ENCODE measurements around the gene NUTM1. TPM values are rescaled to one million over a fixed set of nuclear protein-coding genes. Genes with fewer than 3 reads are reported as not detected.

NUTM1 gene
- total RNA-seq, 1 donor from 2014 or later: not detected

- Mint-ChIP-seq H3K4me1 (ENCODE audit: unreplicated experiment) (peaks cover 7% of the 10 kb centered on the region), H3K4me3 (ENCODE audit: unreplicated experiment) (no peak overlapping the region), H3K9me3 (ENCODE audit: unreplicated experiment) (no peaks in the 10 kb centered on the region), H3K27ac (ENCODE audit: unreplicated experiment) (no peak overlapping the region), H3K27me3 (ENCODE audit: unreplicated experiment) (peaks cover 3% of the 10 kb centered on the region), H3K36me3 (ENCODE audit: low read depth, unreplicated experiment) (no peaks in the 10 kb centered on the region)
- TF ChIP-seq CTCF (IDR thresholded peaks at IDR 0.05; ENCODE audit: unreplicated experiment): no peak
- DNase-seq (ENCODE audit: low spot score): no peak
Measured at GRCh38 chr15:34332553-34333120, 10.5 kb upstream of the NUTM1 start.

GRCh38 chr15:34334672-34335071 is 8.4 kb upstream of the NUTM1 start:
- no peak overlapping the region for H3K27ac Mint-ChIP-seq (ENCODE audit: unreplicated experiment)
- no peak for TF ChIP-seq CTCF (IDR thresholded peaks at IDR 0.05; ENCODE audit: unreplicated experiment)
- no peaks in the 10 kb centered on the region for H3K9me3 Mint-ChIP-seq (ENCODE audit: unreplicated experiment)
- no peaks in the 10 kb centered on the region for H3K36me3 Mint-ChIP-seq (ENCODE audit: low read depth, unreplicated experiment)
- peaks cover 1% of the 10 kb centered on the region for H3K27me3 Mint-ChIP-seq (ENCODE audit: unreplicated experiment)
- no peak overlapping the region for H3K4me3 Mint-ChIP-seq (ENCODE audit: unreplicated experiment)
- H3K4me1 Mint-ChIP-seq (ENCODE audit: unreplicated experiment): peaks cover 7% of the 10 kb centered on the region
- DNase-seq (ENCODE audit: low spot score): no peak

GRCh38 chr15:34335176-34336032 is 7.7 kb upstream of the NUTM1 start:
- H3K27ac Mint-ChIP-seq (ENCODE audit: unreplicated experiment): no peak overlapping the region
- peaks cover 4% of the 10 kb centered on the region for H3K36me3 Mint-ChIP-seq (ENCODE audit: low read depth, unreplicated experiment)
- peaks cover 1% of the 10 kb centered on the region for H3K27me3 Mint-ChIP-seq (ENCODE audit: unreplicated experiment)
- no peak overlapping the region for H3K4me3 Mint-ChIP-seq (ENCODE audit: unreplicated experiment)
- peaks cover 7% of the 10 kb centered on the region for H3K4me1 Mint-ChIP-seq (ENCODE audit: unreplicated experiment)
- no peak for DNase-seq (ENCODE audit: low spot score)
- H3K9me3 Mint-ChIP-seq (ENCODE audit: unreplicated experiment): no peaks in the 10 kb centered on the region
- no peak for TF ChIP-seq CTCF (IDR thresholded peaks at IDR 0.05; ENCODE audit: unreplicated experiment)

GRCh38 chr15:34336231-34336990 is 6.7 kb upstream of the NUTM1 start:
- H3K4me1 Mint-ChIP-seq (ENCODE audit: unreplicated experiment): peaks cover 10% of the 10 kb centered on the region
- DNase-seq (ENCODE audit: low spot score): no peak
- peak overlapping the region; percentile 70 for H3K27ac Mint-ChIP-seq (ENCODE audit: unreplicated experiment)
- H3K9me3 Mint-ChIP-seq (ENCODE audit: unreplicated experiment): no peaks in the 10 kb centered on the region
- H3K27me3 Mint-ChIP-seq (ENCODE audit: unreplicated experiment): peaks cover 1% of the 10 kb centered on the region
- no peak for TF ChIP-seq CTCF (IDR thresholded peaks at IDR 0.05; ENCODE audit: unreplicated experiment)
- H3K4me3 Mint-ChIP-seq (ENCODE audit: unreplicated experiment): peak overlapping the region; percentile 96
- peaks cover 7% of the 10 kb centered on the region for H3K36me3 Mint-ChIP-seq (ENCODE audit: low read depth, unreplicated experiment)
